ENCODE results near the gene PTPN9. TPM values are rescaled to one million over a fixed set of nuclear protein-coding genes. Genes with fewer than 3 reads are reported as not detected.
A peak's percentile ranks its signal among the peaks of the same experiment; 100 is the strongest.

Gene PTPN9
- total RNA-seq, 2 donors from 2014 or later = 19.6 to 20.9 TPM

DNA sequence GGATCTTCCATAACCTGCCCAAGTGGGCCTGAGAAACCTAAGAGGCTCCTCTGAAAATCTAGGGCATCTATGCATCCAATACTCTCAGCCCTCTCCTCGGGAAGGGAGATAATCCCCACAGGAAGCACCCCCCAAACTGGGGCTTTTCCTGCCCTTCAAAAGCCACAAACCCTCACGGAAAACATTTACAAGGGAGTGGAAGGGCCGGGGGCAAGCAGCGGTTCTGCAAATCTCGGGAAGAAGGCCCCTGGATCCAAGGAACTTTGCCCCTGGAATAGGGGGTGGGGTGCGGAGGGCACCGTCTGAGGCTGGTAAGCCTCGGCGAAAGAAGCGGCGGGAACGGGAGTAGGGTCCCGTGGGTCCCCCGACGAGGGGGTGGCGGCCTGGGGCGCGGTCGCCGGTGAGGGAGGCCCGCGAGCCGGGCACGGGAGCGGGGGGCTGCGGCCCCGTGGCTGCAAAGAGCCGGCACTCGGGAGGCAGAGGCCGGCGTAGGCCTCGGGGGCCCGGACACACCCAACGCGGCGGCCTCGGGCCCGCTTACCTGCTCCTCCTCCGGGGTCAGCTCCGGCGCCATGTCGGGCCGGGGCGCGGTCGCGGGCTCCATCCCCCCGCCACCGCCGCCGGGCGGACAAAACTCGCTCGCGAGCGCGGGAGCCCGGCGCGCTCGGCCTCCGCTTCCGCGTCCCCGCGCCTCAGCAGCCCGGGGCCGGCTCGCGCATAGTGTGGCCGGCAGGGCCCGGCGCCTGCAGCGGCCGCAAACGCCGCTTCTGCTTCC, 755 bp downstream of the PTPN9 start:
- TF ChIP-seq, protein P1, sequence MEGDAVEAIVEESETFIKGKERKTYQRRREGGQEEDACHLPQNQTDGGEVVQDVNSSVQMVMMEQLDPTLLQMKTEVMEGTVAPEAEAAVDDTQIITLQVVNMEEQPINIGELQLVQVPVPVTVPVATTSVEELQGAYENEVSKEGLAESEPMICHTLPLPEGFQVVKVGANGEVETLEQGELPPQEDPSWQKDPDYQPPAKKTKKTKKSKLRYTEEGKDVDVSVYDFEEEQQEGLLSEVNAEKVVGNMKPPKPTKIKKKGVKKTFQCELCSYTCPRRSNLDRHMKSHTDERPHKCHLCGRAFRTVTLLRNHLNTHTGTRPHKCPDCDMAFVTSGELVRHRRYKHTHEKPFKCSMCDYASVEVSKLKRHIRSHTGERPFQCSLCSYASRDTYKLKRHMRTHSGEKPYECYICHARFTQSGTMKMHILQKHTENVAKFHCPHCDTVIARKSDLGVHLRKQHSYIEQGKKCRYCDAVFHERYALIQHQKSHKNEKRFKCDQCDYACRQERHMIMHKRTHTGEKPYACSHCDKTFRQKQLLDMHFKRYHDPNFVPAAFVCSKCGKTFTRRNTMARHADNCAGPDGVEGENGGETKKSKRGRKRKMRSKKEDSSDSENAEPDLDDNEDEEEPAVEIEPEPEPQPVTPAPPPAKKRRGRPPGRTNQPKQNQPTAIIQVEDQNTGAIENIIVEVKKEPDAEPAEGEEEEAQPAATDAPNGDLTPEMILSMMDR (IDR thresholded peaks at IDR 0.05) = no peak
- Histone ChIP-seq H3K9me3 (no peaks in the 10 kb centered on the region), H3K4me3 (peak overlapping the region; percentile 99), H3K27ac (peak overlapping the region; percentile 81 to 95), H3K4me1 (ENCODE audit: control insufficient read depth in 1 of 2, low read depth in 2 of 2) (peaks cover 13 to 20% of the 10 kb centered on the region in 2 donors), H3K36me3 (no peaks in the 10 kb centered on the region), H3K27me3 (replicated peaks; ENCODE audit: insufficient read depth) (no peaks in the 10 kb centered on the region)
- no peak for DNase-seq (ENCODE audit: low spot score)
- peak; percentile 4 for ATAC-seq (ENCODE audit: insufficient number of reproducible peaks, low FRiP score, low read depth)

GRCh38 chr15:75577401-75578172, 1.5 kb downstream of the PTPN9 start:
- DNase-seq (ENCODE audit: low spot score) (no peak), ATAC-seq (ENCODE audit: insufficient number of reproducible peaks, low FRiP score, low read depth) (no peak)
- Histone ChIP-seq H3K4me3 (peak overlapping the region; percentile 99), H3K27me3 (replicated peaks; ENCODE audit: insufficient read depth) (no peaks in the 10 kb centered on the region), H3K36me3 (no peaks in the 10 kb centered on the region), H3K9me3 (no peaks in the 10 kb centered on the region), H3K4me1 (ENCODE audit: control insufficient read depth in 1 of 2, low read depth in 2 of 2) (peaks cover 17 to 20% of the 10 kb centered on the region in 2 donors), H3K27ac (peak overlapping the region; percentile 81 to 95)
- TF ChIP-seq, protein P1 (IDR thresholded peaks at IDR 0.05) = no peak

DNA sequence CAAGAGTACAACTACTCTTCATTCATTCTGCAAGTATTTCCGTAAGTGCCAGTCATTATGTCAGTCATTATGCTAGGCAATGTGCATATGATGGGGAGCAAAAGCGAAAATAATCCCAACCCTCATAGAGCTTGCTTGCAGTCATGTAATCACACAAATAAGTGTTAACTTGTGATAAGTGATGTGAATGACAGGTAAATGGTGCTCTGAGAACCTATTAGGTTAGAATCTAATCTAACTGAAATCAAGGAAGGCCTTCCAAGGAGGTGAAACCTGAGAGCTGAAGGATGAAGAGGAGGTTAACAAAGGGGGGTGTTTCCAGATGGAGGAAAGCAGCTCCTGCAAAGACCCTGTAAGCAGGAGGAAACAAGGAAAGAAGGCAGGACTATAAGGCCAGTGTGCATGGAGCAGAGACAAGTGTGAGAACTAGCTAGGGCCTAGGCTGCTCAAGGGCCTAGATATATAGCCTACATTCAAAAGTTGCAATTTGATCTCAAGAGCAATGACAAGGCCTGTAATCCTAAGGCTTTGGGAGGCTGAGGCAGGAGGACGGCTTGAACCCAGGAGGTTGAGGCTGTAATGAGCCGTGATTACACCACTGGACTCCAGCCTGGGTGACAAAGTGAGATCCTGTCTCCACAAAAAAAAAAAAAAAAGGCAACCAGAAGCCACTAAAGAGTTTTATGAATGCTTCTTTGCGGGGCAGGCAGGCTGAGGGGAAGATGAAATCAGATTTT, 5.3 kb downstream of the PTPN9 start:
- no peaks in the 10 kb centered on the region for H3K9me3 ChIP-seq
- DNase-seq (ENCODE audit: low spot score) = no peak
- H3K27ac ChIP-seq = no peak overlapping the region
- TF ChIP-seq, protein P1 (IDR thresholded peaks at IDR 0.05) = no peak
- ATAC-seq (ENCODE audit: insufficient number of reproducible peaks, low FRiP score, low read depth) = no peak
- peaks cover 20 to 28% of the 10 kb centered on the region in 2 donors for H3K4me1 ChIP-seq (ENCODE audit: control insufficient read depth in 1 of 2, low read depth in 2 of 2)
- H3K36me3 ChIP-seq = no peaks in the 10 kb centered on the region
- H3K27me3 ChIP-seq (replicated peaks; ENCODE audit: insufficient read depth) = no peaks in the 10 kb centered on the region
- no peak overlapping the region for H3K4me3 ChIP-seq

GRCh38 chr15:75570126-75570845, 8.8 kb downstream of the PTPN9 start:
- Histone ChIP-seq H3K4me3 (no peak overlapping the region), H3K9me3 (no peaks in the 10 kb centered on the region), H3K36me3 (no peaks in the 10 kb centered on the region), H3K4me1 (ENCODE audit: control insufficient read depth in 1 of 2, low read depth in 2 of 2) (peaks cover 7 to 16% of the 10 kb centered on the region in 2 donors), H3K27ac (no peak overlapping the region), H3K27me3 (replicated peaks; ENCODE audit: insufficient read depth) (no peaks in the 10 kb centered on the region)
- ATAC-seq (ENCODE audit: insufficient number of reproducible peaks, low FRiP score, low read depth) (no peak), DNase-seq (ENCODE audit: low spot score) (no peak)
- TF ChIP-seq, protein P1 (IDR thresholded peaks at IDR 0.05) = no peak

All from thoracic aorta (tissue), 2 donors.